Caco-2 (cell line): Measurements from ENCODE around the gene LCLAT1. TPM values are rescaled to one million over a fixed set of nuclear protein-coding genes. Genes with fewer than 3 reads are reported as not detected.

Source experiments
- BruUV-seq: library from RNA; stranded (reverse); fragments of 400-500 nt; replicated peaks from 2 replicates; lab custom pipeline; 2021; lab: Mats Ljungman, UMichigan
- CTCF ChIA-PET: fragments of 300-600 bp; sonication (Branson Sonifier 250); formaldehyde crosslinking; loops from one replicate; lab custom pipeline; 2022; ENCODE audit warnings: antibody characterized with exemption; lab: Charles Lee
- POLR2A ChIA-PET: fragments of 300-600 bp; sonication (Branson Sonifier 250); formaldehyde crosslinking; loops from one replicate; lab custom pipeline; 2022; ENCODE audit warnings: antibody characterized with exemption; lab: Charles Lee
- DNase-seq, 2 experiments: peaks; one replicate each; pipeline versions ENCODE4 v3.0.0 to v3.0.0-alpha.2; 2020 to 2022
- H3K27me3 ChIP-seq: replicated peaks from 2 replicates; pipeline ENCODE4 v1.6.0; 2011; ENCODE audit warnings: low read length; ENCODE audit not compliant: control insufficient read depth, insufficient read depth
- H3K36me3 ChIP-seq: 2 replicates; pipeline ENCODE4 v1.5.1; 2011; ENCODE audit warnings: low read length; ENCODE audit not compliant: control insufficient read depth, insufficient read depth
- H3K4me1 ChIP-seq: fragments of 250-450 bp; sonication (Bioruptor Pico); 2 replicates; pipeline ENCODE4 v1.5.1; 2020; ENCODE audit warnings: mild to moderate bottlenecking
- H3K4me3 ChIP-seq: 2 replicates; pipeline ENCODE4 v1.5.1; 2011; ENCODE audit warnings: low read depth, mild to moderate bottlenecking, control low read depth, low read length
- H3K9me3 ChIP-seq: fragments of 250-450 bp; sonication (Bioruptor Pico); 2 replicates; pipeline ENCODE4 v1.5.1; 2020; ENCODE audit warnings: mild to moderate bottlenecking, moderate library complexity
- H3K27ac Mint-ChIP-seq: one replicate; pipeline ENCODE4 v1.8.0; 2022; ENCODE audit warnings: mixed read lengths; ENCODE audit not compliant: unreplicated experiment
- H3K27me3 Mint-ChIP-seq: one replicate; pipeline ENCODE4 v1.8.0; 2022; ENCODE audit warnings: mixed read lengths; ENCODE audit not compliant: insufficient read depth, unreplicated experiment
- H3K36me3 Mint-ChIP-seq: one replicate; pipeline ENCODE4 v1.8.0; 2022; ENCODE audit warnings: mild to moderate bottlenecking, mixed read lengths; ENCODE audit not compliant: insufficient read depth, unreplicated experiment
- H3K4me1 Mint-ChIP-seq: one replicate; pipeline ENCODE4 v1.8.0; 2022; ENCODE audit warnings: low read depth, mixed read lengths; ENCODE audit not compliant: unreplicated experiment
- H3K4me3 Mint-ChIP-seq: one replicate; pipeline ENCODE4 v1.8.0; 2022; ENCODE audit warnings: mild to moderate bottlenecking, moderate library complexity, mixed read lengths; ENCODE audit not compliant: unreplicated experiment
- H3K9me3 Mint-ChIP-seq: one replicate; pipeline ENCODE4 v1.8.0; 2022; ENCODE audit warnings: mixed read lengths; ENCODE audit not compliant: unreplicated experiment
- CTCF ChIP-seq, 2 experiments: fragments of 200-600 bp in 1 of 2; IDR thresholded peaks; 1 replicate in 1 of 2; 2 replicates in 1 of 2; pipeline versions ENCODE4 v1.5.1 to v1.8.0; 2011 to 2022; ENCODE audit warnings: antibody characterized with exemption in 1 of 2, control low read depth in 1 of 2, inconsistent platforms in 1 of 2, low read depth in 1 of 2, low read length in 1 of 2, mild to moderate bottlenecking in 1 of 2, moderate library complexity in 1 of 2; ENCODE audit not compliant: insufficient read depth in 1 of 2, severe bottlenecking in 1 of 2, unreplicated experiment in 1 of 2
- intact Hi-C: fragments of 100-400 bp; cut with micrococcal nuclease; formaldehyde crosslinking; loops from one replicate; pipeline ENCODE4 v1.10.0; 2022; ENCODE audit not compliant: unreplicated experiment
- total RNA-seq: library from RNA; stranded (reverse); gene quantifications from 2 replicates; pipeline ENCODE4 v1.2.3, GENCODE V29; 2022

The LCLAT1 gene
- total RNA-seq, 1 experiment from 2014 or later, result 52.2 TPM

- POLR2A ChIA-PET, result no interaction called here
- Mint-ChIP-seq H3K4me3 (no peak overlapping the region), H3K36me3 (no peaks in the 10 kb centered on the region), H3K27ac (no peak overlapping the region), H3K9me3 (peaks cover 16% of the 10 kb centered on the region), H3K4me1 (no peaks in the 10 kb centered on the region), H3K27me3 (no peaks in the 10 kb centered on the region)
- no peak for DNase-seq
- CTCF ChIA-PET, result interaction anchor here (0.6 kb wide), 2 partner anchors 15 to 977 kb away, joined by 3 read pairs; no protein-coding TSS in a partner anchor
- Histone ChIP-seq H3K4me3 (no peak overlapping the region), H3K4me1 (no peaks in the 10 kb centered on the region), H3K36me3 (no peaks in the 10 kb centered on the region), H3K27me3 (no peaks in the 10 kb centered on the region), H3K9me3 (no peaks in the 10 kb centered on the region)
- intact Hi-C loops, result no loop called here
- no TSS peak for BruUV-seq
- TF ChIP-seq CTCF (IDR thresholded peaks at IDR 0.05; ENCODE audit: insufficient read depth in 1 of 2, low read depth in 1 of 2, low read length in 1 of 2, severe bottlenecking in 1 of 2, unreplicated experiment in 1 of 2), result no peak
Measured at GRCh38 chr2:30662268-30663131, 215.5 kb downstream of the LCLAT1 start.

- CTCF ChIA-PET, result no interaction called here
- no peak for DNase-seq
Measured at GRCh38 chr2:30663321-30663720, 216.3 kb downstream of the LCLAT1 start.

GRCh38 chr2:30663806-30664205 is 216.8 kb downstream of the LCLAT1 start:
- H3K27me3 Mint-ChIP-seq, result no peaks in the 10 kb centered on the region
- BruUV-seq, result no TSS peak
- H3K36me3 Mint-ChIP-seq, result no peaks in the 10 kb centered on the region
- DNase-seq, result no peak
- Histone ChIP-seq H3K4me3 (no peak overlapping the region), H3K27me3 (no peaks in the 10 kb centered on the region), H3K4me1 (no peaks in the 10 kb centered on the region), H3K9me3 (peaks cover 6% of the 10 kb centered on the region), H3K36me3 (no peaks in the 10 kb centered on the region)
- no peak overlapping the region for H3K27ac Mint-ChIP-seq
- TF ChIP-seq CTCF (IDR thresholded peaks at IDR 0.05; ENCODE audit: insufficient read depth in 1 of 2, low read depth in 1 of 2, low read length in 1 of 2, severe bottlenecking in 1 of 2, unreplicated experiment in 1 of 2), result no peak
- no peak overlapping the region for H3K4me3 Mint-ChIP-seq
- peaks cover 29% of the 10 kb centered on the region for H3K9me3 Mint-ChIP-seq
- intact Hi-C loops, result no loop called here
- ChIA-PET POLR2A (no interaction called here), CTCF (no interaction called here)
- no peaks in the 10 kb centered on the region for H3K4me1 Mint-ChIP-seq

More at GRCh38 chr2:30663321-30663720, 216.3 kb downstream of the LCLAT1 start:
- intact Hi-C loops, result no loop called here
- H3K9me3 ChIP-seq, result peaks cover 1% of the 10 kb centered on the region
- H3K27me3 Mint-ChIP-seq, result no peaks in the 10 kb centered on the region
- no peak overlapping the region for H3K4me3 Mint-ChIP-seq
- BruUV-seq, result no TSS peak
- TF ChIP-seq CTCF (IDR thresholded peaks at IDR 0.05; ENCODE audit: insufficient read depth in 1 of 2, low read depth in 1 of 2, low read length in 1 of 2, severe bottlenecking in 1 of 2, unreplicated experiment in 1 of 2), result no peak
- H3K27me3 ChIP-seq, result no peaks in the 10 kb centered on the region
- peaks cover 24% of the 10 kb centered on the region for H3K9me3 Mint-ChIP-seq
- H3K36me3 ChIP-seq, result no peaks in the 10 kb centered on the region
- no peaks in the 10 kb centered on the region for H3K4me1 ChIP-seq
- no peak overlapping the region for H3K27ac Mint-ChIP-seq
- H3K4me1 Mint-ChIP-seq, result no peaks in the 10 kb centered on the region
- no peaks in the 10 kb centered on the region for H3K36me3 Mint-ChIP-seq
- POLR2A ChIA-PET, result no interaction called here
- H3K4me3 ChIP-seq, result no peak overlapping the region
